ENCODE measurements around the gene TXLNA. TPM values are rescaled to one million over a fixed set of nuclear protein-coding genes. Genes with fewer than 3 reads are reported as not detected.
"Not testable (repeated sequence)": the region's sequence is repeated elsewhere in the genome, so short reads cannot be mapped to it uniquely, and the experiment has no call there.

TXLNA gene
- total RNA-seq: 46.6 and 64.9 TPM in 2 replicates

DNA sequence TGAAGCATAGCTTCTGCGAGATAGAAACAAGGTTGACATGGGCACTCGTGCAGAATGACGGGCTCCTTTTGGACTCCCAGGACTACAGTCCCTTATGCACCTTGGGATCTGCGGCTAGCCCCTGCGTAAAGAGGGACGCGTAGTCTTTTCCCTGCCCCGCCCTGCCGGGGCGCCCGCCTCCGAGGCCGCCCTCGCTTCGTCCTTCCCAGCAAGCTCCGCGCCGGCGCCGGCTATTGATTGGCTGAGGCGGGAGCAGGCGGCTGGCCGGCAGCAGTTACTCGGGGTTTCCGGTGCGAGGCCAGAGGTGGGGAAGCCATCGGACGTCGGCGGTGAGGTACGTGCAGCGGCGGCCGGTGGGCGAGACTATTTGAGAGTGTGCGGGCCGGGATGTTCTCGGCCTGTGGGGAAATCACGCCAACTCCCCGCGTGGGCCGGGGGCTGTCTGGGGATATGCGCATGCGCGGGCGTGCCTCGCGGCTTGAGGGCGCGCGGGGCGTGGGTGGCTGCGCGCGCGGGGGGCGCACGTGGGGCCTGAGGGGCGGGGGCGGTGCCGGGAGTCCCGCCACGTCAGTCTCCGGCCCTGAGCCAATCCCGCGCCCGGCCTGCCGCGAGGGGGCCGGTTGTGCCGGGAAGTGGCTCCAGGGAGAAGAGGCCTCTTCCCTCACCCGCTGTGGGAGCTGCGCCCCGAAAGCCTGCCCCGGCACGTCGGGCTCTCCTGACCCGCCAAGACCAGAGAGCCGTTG, at the start of gene TXLNA:
TXLNA (plus strand) TSS at position 233 of the 743 bp plus-strand sequence. CDS start 671 bp downstream, outside the sequence.
- peak; percentile 95 for DNase-seq (ENCODE audit: low read depth in 2 of 2)

DNA sequence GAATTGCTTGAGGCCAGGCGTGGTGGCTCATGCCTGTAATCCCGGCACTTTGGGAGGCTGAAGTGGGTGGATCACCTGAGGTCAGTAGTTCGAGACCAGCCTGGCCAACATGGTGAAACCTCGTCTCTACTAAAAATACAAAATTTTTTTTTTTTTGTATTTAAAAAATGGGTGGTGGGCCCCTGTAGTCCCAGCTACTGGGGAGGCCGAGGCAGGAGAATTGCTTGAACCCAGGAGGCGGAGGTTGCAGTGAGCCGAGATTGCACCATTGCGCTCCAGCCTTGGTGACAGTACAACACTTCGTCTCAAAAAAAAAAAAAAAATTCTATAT, 45.6 kb upstream of the TXLNA start:
- not testable (repeated sequence) for DNase-seq (ENCODE audit: low read depth in 2 of 2)

DNA sequence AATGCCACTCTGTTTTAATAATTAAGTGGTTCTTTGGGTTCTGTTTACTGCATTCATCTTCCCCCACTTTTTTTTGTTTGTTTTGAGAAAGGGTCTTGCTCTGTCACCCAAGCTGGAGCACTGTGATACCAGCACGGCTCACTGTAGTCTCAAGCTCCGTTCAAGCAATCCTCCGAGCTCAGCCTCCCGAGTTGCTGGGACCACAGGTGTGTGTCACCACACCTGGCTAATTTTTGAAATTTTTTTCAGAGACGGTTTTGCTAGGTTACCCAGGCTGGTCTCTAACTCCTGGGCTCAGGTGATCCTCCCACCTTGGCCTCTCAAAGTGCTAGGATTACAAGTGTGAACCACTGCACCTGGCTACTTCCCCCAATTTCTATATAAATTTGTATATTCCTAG, 42.4 kb upstream of the TXLNA start:
- no peak for DNase-seq (ENCODE audit: low read depth in 2 of 2)

DNA sequence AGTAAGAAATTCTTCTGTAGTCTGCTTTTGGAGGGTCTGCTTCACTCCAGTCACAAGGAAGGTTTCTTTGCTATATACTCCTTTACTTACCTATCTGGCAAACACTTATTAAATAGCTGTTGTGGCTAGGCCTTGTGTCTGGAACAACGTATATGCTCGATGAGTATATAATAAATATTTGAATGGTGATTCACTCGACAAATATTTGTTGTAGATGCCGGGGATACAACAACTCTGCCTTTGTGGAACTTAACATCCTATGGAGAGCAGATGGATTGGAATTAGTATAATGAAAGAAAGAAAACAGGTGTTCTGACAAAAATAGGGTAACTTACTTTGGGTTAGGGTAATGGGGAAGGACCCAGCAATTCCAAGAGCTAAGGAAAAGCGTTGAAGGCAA, 40.5 kb upstream of the TXLNA start:
- DNase-seq (ENCODE audit: low read depth in 2 of 2): peak in 1 of 2 donors; percentile 32

DNA sequence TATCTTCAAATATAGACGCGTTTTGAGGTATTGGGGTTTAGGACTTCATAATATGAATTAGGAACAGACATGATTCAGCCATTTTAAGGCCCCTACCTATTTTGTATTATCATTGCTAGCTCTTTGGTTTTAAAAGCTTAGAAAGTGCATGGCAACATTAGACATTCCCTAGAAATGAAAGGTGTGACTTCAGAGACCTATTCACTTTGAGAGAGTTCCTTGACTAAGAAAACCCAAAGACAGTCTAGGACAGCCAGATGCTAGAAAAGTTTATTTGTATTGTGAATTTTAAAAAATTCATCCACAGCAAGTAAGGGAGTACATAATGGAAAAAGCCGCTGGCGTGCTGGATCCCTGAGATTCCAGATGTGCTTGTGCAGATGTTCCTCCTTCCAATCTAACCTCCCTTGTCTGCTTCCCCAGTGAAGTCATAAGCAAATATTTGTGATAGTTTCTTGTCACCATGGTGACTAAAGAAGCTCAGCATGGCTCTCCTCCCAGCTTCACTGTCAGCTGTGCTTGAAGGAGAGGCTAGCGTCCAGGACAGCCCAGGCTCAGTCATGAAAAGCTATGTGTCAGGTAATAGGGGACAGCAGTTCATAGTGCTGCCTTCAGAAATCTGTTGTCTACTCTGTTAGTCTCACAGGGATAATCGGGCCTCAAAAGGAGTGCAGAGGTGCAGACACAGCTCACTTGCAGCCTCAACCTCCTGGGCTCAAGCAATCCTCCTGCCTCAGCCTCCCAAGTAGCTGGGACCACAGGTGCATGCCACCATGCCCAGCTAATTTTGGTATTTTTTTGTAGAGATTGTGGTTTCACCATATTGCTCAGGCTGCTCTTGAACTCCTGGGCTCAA, 36.8 kb upstream of the TXLNA start:
- DNase-seq (ENCODE audit: low read depth in 2 of 2): peak in 1 of 2 donors; percentile 61

DNA sequence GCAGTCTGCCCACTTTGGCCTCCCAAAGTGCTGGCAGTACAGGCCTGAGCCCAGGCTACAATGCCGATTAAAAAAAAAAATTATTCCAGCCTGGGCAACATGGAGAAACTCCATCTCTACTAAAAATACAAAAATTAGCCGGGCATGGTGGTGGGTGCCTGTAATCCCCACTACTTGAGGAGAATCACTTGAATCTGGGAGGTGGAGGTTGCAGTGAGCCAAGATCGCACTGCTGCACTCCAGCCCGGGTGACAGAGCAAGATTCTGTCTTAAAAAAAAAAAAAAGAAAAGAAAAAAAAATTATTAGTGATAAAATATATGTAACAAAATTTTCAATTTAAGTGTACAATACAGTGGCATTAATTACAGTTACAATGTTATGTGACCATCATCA, 36.2 kb upstream of the TXLNA start:
- not testable (repeated sequence) for DNase-seq (ENCODE audit: low read depth in 2 of 2)

DNA sequence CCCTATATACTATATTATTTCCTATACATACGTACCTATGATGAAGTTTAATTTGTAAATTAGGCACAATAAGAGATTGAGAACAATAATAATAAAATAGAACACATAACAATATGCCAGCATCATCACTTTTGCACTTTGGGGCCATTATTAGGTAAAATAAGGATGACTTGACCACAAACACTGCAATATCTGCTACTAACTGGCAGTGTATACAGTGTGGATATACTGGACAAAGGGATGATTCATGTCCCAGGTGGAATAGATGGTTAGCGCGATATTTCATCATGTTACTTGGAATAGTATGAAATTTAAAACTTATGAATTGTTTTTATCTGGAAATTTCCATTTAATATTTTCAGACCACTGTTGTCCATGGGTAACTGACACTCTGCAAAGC, 35.4 kb upstream of the TXLNA start:
- DNase-seq (ENCODE audit: low read depth in 2 of 2): no peak

DNA sequence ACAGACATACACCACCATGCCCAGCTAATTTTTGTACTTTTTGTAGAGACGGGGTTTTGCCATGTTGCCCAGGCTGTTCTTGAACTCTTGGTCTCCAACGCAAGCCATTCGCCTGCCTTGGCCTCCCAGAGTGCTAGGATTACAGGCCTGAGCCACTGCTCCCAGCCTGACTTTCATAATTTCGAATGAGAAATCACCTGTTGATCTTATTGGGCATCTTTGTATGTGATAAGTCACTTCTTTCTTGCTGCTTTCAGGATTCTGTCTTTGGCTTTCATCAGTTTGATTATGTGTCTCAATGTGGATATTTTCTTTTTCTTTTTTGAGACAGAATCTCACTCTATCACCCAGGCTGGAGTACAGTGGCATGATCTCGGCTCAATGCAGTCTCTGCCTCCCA, 31.7 kb upstream of the TXLNA start:
- DNase-seq (ENCODE audit: low read depth in 2 of 2): not testable (repeated sequence)

DNA sequence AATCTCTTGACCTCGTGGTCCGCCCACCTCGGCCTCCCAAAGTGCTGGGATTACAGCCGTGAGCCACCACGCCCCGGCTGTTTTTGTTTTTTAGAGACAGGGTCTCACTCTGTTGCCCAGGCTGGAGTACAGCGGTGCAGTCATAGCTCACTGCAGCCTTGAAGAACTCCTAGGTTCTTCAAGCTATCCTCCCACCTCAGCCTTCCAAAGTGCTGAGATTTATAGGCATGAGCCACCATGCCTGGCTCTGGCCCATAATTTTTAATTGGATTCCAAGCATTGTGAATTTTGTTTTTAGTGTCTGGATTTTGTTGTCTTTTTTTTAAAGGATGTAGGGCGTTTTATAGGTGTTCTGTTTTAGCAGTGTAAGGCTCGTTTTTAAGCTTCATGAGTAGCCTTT, 28.6 kb upstream of the TXLNA start:
- DNase-seq (ENCODE audit: low read depth in 2 of 2): no peak

DNA sequence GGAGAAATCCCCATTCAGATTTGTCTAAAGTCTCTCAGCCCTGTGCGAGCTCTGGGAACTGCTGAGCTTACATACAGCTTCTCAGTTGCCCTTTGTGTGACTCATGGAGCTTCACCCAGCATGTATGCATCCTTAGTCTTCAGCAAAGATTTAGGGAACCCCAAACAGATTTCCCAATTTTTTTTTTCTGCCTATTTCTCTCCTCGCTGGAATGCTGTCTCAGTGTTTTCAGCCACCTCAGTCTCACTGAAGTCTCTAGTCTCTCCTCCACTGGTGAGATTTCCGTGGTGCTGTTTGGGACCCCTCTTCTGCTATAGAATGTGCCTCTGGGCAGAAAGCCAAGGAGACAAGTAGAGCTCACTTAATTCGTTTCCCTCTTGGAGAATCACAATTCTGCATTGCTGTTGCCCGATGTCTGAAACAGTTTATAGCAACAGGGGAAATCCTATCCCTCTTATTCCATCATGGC, 28.1 kb upstream of the TXLNA start:
- peak in 1 of 2 donors; percentile 41 for DNase-seq (ENCODE audit: low read depth in 2 of 2)

DNA sequence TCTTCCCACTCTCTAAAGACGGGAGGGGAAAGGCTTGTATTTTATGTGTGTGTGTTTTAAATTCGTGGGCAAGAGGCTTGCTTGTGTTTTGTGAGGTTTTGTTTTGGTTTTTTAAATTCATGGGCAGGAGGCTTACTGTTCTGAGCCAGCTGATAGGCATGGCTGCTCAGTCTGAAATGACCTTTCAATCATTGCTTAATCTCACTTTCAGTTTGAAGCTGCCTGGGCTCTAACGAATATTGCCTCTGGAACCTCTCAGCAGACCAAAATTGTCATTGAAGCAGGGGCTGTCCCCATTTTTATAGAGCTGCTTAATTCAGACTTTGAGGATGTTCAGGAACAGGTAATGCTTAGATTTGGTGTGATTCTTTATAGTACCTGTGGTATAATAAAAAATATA, 20.3 kb upstream of the TXLNA start:
- DNase-seq (ENCODE audit: low read depth in 2 of 2): no peak

DNA sequence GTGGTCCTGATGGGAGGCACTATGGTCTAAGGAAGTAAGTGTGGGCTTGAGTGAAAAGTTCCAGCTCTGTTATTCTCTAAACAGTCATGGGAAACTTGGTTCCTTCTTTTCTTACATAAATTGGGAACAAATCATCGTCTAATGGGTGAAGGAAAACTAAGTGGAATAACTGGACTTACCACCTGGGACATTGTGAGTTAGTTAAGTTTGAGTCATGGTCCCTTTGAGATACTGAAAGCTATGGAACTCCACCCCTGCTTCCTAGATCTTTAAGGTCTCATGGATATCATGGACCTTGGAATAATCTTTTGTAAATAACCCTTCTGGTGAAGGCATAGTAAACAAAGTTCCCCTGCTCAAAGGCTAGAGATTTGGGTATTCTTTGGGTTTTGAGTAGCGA, 16.1 kb upstream of the TXLNA start:
- DNase-seq (ENCODE audit: low read depth in 2 of 2): no peak

DNA sequence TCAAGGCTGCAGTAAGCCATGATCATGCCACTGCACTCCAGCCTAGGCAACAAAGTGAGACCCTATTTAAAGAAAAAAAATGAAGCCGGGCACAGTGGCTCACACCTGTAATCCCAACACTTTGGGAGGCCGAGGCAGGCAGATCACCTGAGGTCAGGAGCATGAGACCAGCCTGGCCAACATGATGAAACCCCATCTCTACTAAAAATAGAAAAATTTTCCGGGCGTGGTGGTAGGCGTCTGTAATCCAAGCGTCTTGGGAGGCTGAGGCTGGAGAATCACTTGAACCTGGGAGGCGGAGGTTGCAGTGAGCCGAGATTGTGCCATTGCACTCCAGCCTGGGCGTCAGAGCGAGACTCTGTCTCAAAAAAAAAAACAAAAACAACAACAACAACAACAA, 13.8 kb upstream of the TXLNA start:
- DNase-seq (ENCODE audit: low read depth in 2 of 2): not testable (repeated sequence)

DNA sequence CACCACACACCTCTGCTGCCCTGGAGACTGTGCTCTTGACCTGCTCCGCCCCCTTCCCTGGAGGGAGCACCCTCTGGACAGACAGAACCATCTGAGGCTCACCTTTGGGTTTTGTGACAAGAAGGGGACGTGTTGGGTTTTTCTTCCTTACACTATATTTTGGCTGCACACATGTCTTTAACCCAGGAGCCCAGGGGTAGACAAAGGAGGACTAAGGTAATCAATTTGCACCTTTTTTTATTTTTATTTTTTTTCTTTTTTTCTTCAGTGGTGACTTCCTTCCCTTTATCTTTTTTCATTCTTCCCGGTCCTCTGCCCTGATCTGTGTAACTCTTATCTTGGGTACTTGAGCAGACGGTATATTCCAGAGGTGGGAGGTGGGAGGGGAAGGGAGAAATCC, 8.5 kb upstream of the TXLNA start:
- no peak for DNase-seq (ENCODE audit: low read depth in 2 of 2)

DNA sequence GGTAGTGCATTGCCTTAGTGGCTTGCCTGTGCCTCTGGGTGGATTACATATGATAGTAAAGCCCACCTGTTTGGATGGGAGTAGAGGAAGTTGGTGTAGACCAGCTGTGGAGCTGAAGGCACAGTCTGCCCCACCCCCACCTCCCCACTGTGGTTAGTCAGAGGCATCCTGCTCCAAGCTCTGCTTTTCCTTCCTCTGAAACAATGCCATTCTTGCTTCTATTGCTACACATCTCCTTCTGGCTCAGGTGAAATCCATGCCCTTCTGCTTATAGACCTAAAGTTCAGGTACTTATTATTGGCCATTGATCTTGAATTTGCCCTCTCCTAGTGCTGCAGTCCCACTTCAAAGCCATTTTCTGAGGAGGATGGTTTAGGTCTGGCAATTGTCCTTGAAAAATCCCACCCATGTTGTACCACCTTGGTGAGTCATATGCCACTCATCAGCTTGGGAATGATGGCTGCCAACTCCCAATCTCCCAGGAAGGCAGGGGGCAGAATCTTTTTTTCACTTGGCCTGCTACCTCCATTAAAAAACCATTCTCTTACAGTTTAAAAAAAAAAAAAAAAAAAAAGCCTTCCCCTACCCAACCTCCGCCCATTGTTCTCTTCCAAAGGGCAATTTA, 6.7 kb upstream of the TXLNA start:
- DNase-seq (ENCODE audit: low read depth in 2 of 2): peak; percentile 17 to 69

DNA sequence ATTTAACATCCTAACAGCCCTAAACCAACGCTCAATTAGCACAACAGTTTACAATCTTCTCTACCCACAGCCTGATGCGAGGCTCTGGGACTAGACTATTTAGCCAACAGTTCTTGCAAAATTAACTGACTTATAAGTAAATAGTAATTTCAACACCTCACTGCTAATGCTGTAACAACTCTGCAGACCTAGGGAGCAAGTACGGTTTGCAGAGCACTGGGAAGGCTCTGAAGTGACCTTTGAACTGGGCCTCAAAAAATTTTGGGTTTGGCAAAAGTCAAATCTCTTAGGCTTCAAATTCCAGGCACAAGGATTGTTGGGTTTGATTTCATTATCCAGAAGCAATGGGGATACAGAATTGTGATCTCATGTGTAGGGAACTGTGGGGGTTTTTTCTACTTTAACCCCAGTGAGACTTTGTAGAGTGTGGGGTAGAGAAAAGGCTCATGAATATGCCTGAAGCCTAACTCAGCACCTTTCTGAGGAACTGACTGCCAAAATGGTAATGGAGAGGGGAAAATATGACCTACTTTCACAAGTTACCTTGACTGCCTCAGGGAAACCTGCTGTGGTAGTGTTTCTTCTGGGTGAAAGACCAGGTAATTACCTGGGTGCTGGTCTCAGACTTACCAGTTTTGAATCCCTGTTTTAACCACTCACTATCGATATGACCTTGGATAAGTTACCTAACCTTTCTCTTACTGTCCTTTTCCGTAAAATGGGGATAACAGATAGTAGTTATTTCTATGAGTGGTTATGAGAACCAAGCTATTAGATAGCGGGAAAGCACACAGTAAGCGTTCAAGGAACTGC, 889 bp upstream of the TXLNA start:
- DNase-seq (ENCODE audit: low read depth in 2 of 2): no peak

DNA sequence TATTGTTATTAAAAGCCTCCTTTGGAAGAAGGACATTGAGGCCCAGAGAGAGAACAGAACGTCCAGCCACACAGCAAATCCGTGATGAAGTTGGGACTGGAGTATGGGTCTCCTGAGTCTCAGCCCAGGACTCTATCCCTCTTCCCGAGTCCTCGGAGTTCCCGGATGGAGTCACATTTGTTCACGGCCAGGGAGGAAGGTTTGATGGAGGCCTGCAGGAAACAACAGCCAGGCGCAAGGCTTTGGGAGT, 357 bp upstream of the TXLNA start:
- DNase-seq (ENCODE audit: low read depth in 2 of 2): no peak

DNA sequence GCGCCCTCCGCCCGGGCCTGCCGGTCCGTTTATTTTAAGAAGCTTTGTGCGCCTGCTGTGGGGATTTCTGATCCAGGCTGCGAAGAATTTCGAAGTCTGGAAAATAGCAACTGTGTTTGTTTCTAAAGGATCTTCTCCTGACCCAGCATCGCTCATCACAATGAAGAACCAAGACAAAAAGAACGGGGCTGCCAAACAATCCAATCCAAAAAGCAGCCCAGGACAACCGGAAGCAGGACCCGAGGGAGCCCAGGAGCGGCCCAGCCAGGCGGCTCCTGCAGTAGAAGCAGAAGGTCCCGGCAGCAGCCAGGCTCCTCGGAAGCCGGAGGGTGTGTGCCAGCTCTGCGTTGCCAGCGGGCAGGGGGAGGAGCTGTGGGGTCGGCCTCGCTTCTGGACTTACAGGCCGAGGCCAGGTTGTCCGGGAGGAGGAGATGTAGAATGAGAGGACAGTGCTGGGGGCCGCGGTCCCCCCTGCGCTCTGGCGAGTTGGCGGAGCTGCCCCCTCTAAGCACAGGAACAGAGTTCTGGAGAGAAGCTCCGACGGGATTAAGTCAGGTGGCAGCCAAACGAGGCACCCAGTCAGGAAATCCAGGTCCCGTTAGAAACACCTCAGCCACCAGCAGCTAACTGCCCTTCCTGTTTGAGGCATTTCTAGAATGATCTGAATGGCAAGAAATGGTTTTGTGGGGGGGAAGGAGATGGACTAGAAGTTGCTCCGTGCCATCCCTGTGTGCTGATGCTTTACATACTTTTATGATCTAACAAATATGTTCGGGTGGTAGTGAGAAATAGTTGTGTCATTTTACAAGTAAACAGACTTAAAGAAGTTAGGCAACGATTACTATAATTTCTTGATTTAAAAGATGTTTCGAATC, 948 bp downstream of the TXLNA start:
- peak; percentile 39 to 53 for DNase-seq (ENCODE audit: low read depth in 2 of 2)

DNA sequence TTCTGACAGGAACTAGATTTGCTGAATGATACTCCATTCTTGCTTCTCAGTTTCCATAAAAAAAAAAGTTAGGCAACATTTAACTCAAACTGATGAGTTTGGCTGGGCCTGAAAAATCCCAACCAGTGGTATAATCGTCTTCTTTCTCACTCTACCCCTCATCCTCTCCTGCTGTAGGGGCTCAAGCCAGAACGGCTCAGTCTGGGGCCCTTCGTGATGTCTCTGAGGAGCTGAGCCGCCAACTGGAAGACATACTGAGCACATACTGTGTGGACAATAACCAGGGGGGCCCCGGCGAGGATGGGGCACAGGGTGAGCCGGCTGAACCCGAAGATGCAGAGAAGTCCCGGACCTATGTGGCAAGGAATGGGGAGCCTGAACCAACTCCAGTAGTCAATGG, 1.6 kb downstream of the TXLNA start:
- DNase-seq (ENCODE audit: low read depth in 2 of 2): no peak

DNA sequence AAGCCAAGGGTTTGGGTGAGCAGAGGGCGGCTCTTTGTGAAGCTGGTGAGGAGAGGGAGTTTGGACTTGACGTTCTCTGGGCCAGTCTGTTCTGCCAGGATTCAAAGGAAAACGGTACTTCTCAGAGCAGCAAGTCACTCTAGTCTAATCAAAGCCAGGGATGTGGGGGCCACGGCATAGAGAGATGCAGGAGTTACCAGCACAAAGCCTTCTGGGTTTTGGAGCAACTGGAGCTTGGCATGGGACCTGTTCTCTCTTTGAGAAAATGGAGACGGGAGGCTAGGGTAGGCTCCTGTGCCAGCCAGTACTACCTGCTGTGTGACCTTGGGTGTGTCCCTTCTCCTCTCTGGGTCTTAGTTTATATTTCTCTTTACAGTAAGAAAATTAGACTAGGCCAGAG, 2.1 kb downstream of the TXLNA start:
- DNase-seq (ENCODE audit: low read depth in 2 of 2): no peak

DNA sequence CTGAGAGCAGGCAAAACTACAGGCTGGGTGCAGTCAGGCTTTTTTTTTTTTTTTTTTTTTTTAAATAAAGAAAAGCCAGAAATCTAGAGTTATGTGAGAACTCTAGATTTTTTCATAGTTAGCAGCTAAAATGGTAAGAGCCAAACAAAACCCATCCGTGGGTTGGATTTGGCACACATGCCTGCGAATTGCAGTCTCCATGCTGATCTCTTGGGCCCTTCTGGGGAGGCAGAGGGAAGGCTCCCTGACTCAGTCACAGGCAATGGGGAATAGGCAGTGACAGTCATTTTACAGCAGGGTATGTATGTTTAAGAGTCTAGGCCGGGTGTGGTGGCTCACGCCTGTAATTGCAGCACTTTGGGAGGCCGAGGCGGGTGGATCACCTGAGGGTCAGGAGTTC, 2.6 kb downstream of the TXLNA start:
- no peak for DNase-seq (ENCODE audit: low read depth in 2 of 2)

Measured in lung microvascular endothelial cell (primary cell).